Activated CD4-positive, alpha-beta T cell treated with anti-CD3 and anti-CD28 coated beads, Interleukin-2, amount 10 ng/mL, durations not matched to agents 7 days and 5 days (primary cell): Measurements from ENCODE around the gene HDDC2. TPM values are rescaled to one million over a fixed set of nuclear protein-coding genes. Genes with fewer than 3 reads are reported as not detected.

Experiments used
- CTCF ChIA-PET: fragments of 350-600 bp; sonication (Branson Sonifier 250); formaldehyde crosslinking; loops from one replicate; lab custom pipeline; 2021; ENCODE audit warnings: antibody characterized with exemption; lab: Charles Lee
- POLR2A ChIA-PET: fragments of 350-600 bp; sonication (Branson Sonifier 250); formaldehyde crosslinking; loops from one replicate; lab custom pipeline; 2021; ENCODE audit warnings: antibody characterized with exemption; lab: Charles Lee
- DNase-seq: peaks from one replicate; pipeline ENCODE4 v3.0.0-alpha.2; 2020
- H3K27ac Mint-ChIP-seq: one replicate; pipeline ENCODE4 v1.8.0; 2021; ENCODE audit warnings: mild to moderate bottlenecking, moderate library complexity, mixed read lengths
- H3K27me3 Mint-ChIP-seq: one replicate; pipeline ENCODE4 v1.8.0; 2021; ENCODE audit warnings: mixed read lengths
- H3K36me3 Mint-ChIP-seq: one replicate; pipeline ENCODE4 v1.8.0; 2021; ENCODE audit warnings: low read depth, mixed read lengths
- H3K4me1 Mint-ChIP-seq: one replicate; pipeline ENCODE4 v1.8.0; 2021; ENCODE audit warnings: mixed read lengths
- H3K4me3 Mint-ChIP-seq: one replicate; pipeline ENCODE4 v1.8.0; 2021; ENCODE audit warnings: mild to moderate bottlenecking, moderate library complexity, mixed read lengths
- H3K9me3 Mint-ChIP-seq: one replicate; pipeline ENCODE4 v1.8.0; 2021; ENCODE audit warnings: mixed read lengths
- total RNA-seq, 2 experiments: library from RNA; stranded (reverse); gene quantifications; one replicate each; pipeline ENCODE4 v1.2.3, GENCODE V29; 2021

HDDC2 gene
- total RNA-seq, 2 experiments from 2014 or later: 49.1 to 64.4 TPM

- no peak overlapping the region for H3K4me3 Mint-ChIP-seq
- H3K4me1 Mint-ChIP-seq: no peaks in the 10 kb centered on the region
- peaks cover 11% of the 10 kb centered on the region for H3K27me3 Mint-ChIP-seq
- H3K36me3 Mint-ChIP-seq: no peaks in the 10 kb centered on the region
- DNase-seq: no peak
- CTCF ChIA-PET: no interaction called here
- H3K9me3 Mint-ChIP-seq: no peaks in the 10 kb centered on the region
- no peak overlapping the region for H3K27ac Mint-ChIP-seq
- POLR2A ChIA-PET: no interaction called here
Observed at GRCh38 chr6:125316621-125317020, 14.9 kb upstream of the HDDC2 start.

DNA sequence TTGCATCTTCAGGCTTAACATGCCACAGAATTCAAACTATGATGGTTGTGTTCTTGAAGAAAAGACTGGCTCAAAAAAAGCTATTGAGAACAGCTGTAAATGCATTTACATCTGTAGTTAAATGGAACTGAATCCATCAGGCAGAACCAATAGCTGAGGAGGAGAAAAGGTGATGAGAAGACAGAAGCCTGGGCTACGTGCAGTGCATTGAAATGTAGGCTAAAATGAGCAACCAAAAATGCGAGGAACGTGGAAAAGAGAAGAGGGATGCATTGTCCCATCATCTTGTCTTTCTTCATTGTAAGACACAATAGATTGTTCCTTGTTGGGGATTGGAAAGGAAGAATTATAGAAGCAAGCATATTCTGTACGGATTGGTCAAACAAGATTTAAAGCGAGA, 13.8 kb upstream of the HDDC2 start:
- POLR2A ChIA-PET: no interaction called here
- Mint-ChIP-seq H3K4me3 (no peak overlapping the region), H3K36me3 (no peaks in the 10 kb centered on the region), H3K27ac (no peak overlapping the region), H3K9me3 (no peaks in the 10 kb centered on the region), H3K4me1 (no peaks in the 10 kb centered on the region), H3K27me3 (peaks cover 13% of the 10 kb centered on the region)
- CTCF ChIA-PET: interaction anchor here (0.6 kb wide), 1 partner anchor 676 kb away, joined by 4 read pairs; no protein-coding TSS in a partner anchor
- DNase-seq: no peak

- no peaks in the 10 kb centered on the region for H3K9me3 Mint-ChIP-seq
- no peaks in the 10 kb centered on the region for H3K36me3 Mint-ChIP-seq
- no peak overlapping the region for H3K27ac Mint-ChIP-seq
- peak; percentile 41 for DNase-seq
- peaks cover under 1% of the 10 kb centered on the region for H3K4me1 Mint-ChIP-seq
- ChIA-PET POLR2A (no interaction called here), CTCF (interaction anchor here (1.1 kb wide), 2 partner anchors 450 to 455 kb away, joined by 3 read pairs; no protein-coding TSS in a partner anchor)
- no peak overlapping the region for H3K4me3 Mint-ChIP-seq
- peaks cover 13% of the 10 kb centered on the region for H3K27me3 Mint-ChIP-seq
Observed at GRCh38 chr6:125314009-125314581, 12.3 kb upstream of the HDDC2 start.

- no peak for DNase-seq
- Mint-ChIP-seq H3K27me3 (peaks cover 16% of the 10 kb centered on the region), H3K4me3 (no peak overlapping the region), H3K27ac (no peak overlapping the region), H3K36me3 (no peaks in the 10 kb centered on the region), H3K9me3 (no peaks in the 10 kb centered on the region), H3K4me1 (peaks cover 9% of the 10 kb centered on the region)
- ChIA-PET POLR2A (no interaction called here), CTCF (interaction anchor here (0.6 to 1.6 kb wide), 4 partner anchors 452 to 481 kb away, joined by 3 read pairs; no protein-coding TSS in a partner anchor)
Observed at GRCh38 chr6:125312950-125313349, 11.2 kb upstream of the HDDC2 start.

DNA sequence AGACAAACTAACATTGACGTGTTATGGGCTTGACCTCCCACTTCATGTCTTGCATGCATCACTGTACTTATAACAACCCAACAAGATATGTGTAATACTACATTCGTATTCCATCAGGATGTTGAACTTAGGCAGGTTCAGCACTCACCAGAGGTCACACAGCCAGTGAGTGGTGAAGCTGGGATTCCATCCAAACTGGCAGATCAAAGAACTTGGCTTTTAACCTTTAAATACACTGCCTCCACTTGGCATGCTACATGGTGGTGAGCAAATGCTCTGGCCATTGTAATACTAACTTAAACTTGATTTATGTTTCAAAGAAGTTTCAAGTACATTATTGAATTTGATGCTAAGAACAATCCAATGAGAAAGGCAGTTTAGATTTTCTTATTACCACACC, 10.7 kb upstream of the HDDC2 start:
- no peak overlapping the region for H3K4me3 Mint-ChIP-seq
- CTCF ChIA-PET: interaction anchor here (0.7 to 1.6 kb wide), 4 partner anchors 14 to 458 kb away, joined by 3 to 4 read pairs (median 3); no protein-coding TSS in a partner anchor
- peaks cover 14% of the 10 kb centered on the region for H3K27me3 Mint-ChIP-seq
- peaks cover 12% of the 10 kb centered on the region for H3K4me1 Mint-ChIP-seq
- no peaks in the 10 kb centered on the region for H3K9me3 Mint-ChIP-seq
- POLR2A ChIA-PET: no interaction called here
- H3K36me3 Mint-ChIP-seq: no peaks in the 10 kb centered on the region
- no peak for DNase-seq
- no peak overlapping the region for H3K27ac Mint-ChIP-seq

- H3K4me3 Mint-ChIP-seq: no peak overlapping the region
- DNase-seq: peak; percentile 29
- H3K4me1 Mint-ChIP-seq: peaks cover 12% of the 10 kb centered on the region
- H3K27ac Mint-ChIP-seq: no peak overlapping the region
- H3K27me3 Mint-ChIP-seq: peaks cover 22% of the 10 kb centered on the region
- ChIA-PET POLR2A (no interaction called here), CTCF (interaction anchor here (1.0 to 1.8 kb wide), 4 partner anchors 10 to 472 kb away, joined by 3 to 4 read pairs (median 3); partner anchors contain the start of gene HDDC2)
- no peaks in the 10 kb centered on the region for H3K9me3 Mint-ChIP-seq
- H3K36me3 Mint-ChIP-seq: no peaks in the 10 kb centered on the region
Observed at GRCh38 chr6:125310994-125311649, 9.4 kb upstream of the HDDC2 start.

DNA sequence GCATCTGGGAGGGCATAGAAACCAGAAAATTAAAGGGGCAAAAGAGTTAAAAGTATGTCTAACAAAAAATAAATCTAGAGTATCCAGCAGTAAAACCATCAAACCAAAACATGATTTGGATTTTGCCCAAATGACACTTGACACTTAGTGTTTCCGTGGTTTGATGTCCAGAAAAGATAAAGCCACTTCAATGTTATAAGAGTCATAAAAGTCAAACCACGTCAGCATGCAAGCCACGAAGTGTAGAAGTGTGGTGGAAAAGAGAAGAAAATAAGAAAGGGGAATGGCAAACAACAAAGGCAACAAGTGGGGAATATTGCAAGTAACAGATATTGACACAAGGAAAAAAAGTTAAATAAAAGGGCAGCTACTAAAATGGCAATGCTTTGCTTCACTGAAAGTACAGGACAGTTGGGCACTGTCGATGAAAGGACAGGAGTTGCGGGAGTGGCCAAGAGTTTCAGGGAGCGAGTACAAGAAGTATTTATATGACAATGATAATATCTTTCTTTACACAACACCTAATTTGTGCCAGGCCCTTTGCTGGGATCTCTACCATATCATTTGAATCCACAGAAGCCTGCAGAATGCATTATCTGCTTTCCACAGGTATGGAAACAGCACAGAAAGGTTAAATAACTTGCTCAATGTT, 6.3 kb upstream of the HDDC2 start:
- Mint-ChIP-seq H3K27me3 (peaks cover 37% of the 10 kb centered on the region), H3K4me3 (no peak overlapping the region)

DNA sequence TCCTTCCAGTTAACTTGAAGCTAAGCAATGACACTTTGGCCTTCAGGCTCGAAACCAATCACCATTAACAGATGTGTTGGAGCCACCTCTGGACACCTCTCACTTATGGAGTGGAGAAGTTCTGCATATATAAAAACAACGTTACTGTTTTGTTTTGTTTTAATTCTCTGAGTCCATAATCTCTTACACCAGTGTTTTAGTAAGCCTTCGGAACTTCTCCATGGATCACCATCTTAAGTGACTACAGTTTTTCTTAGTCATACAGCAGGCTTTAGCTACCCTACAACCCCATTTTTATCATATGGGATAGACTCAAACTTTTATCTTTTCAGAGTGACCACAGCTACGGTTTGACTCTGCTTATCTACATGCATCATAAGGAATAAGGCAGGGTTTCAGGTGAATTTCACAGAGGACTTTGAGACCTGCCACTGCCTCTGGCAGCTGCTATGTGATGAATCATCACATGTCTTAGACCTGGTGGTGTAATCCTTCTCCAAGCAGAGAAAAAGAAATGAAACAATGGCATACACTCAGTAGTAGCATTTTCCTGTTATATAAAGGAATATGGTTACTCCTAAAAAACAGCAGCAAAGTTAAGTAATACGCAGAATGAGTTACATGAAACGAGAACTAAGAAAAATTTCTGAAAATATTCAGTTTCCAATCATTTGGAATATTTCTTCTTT, 5.5 kb upstream of the HDDC2 start:
- H3K4me3 Mint-ChIP-seq: no peak overlapping the region

More for the DNA sequence above, 6.3 kb upstream of the HDDC2 start:
- Mint-ChIP-seq H3K4me1 (peaks cover 19% of the 10 kb centered on the region), H3K27ac (no peak overlapping the region), H3K9me3 (no peaks in the 10 kb centered on the region), H3K36me3 (no peaks in the 10 kb centered on the region)
- CTCF ChIA-PET: no interaction called here
- POLR2A ChIA-PET: no interaction called here
- DNase-seq: no peak

GRCh38 chr6:125306756-125307149, 5.0 kb upstream of the HDDC2 start:
- POLR2A ChIA-PET: no interaction called here
- CTCF ChIA-PET: interaction anchor here (0.6 to 0.8 kb wide), 2 partner anchors 14 to 550 kb away, joined by 3 read pairs; no protein-coding TSS in a partner anchor
- peaks cover 29% of the 10 kb centered on the region for H3K4me1 Mint-ChIP-seq
- no peak for DNase-seq
- H3K27ac Mint-ChIP-seq: no peak overlapping the region
- H3K9me3 Mint-ChIP-seq: no peaks in the 10 kb centered on the region
- no peak overlapping the region for H3K4me3 Mint-ChIP-seq
- no peaks in the 10 kb centered on the region for H3K36me3 Mint-ChIP-seq
- peaks cover 32% of the 10 kb centered on the region for H3K27me3 Mint-ChIP-seq

More for the DNA sequence above, 5.5 kb upstream of the HDDC2 start:
- Mint-ChIP-seq H3K36me3 (no peaks in the 10 kb centered on the region), H3K27me3 (peaks cover 34% of the 10 kb centered on the region), H3K27ac (no peak overlapping the region), H3K4me1 (peaks cover 27% of the 10 kb centered on the region), H3K9me3 (no peaks in the 10 kb centered on the region)
- ChIA-PET CTCF (interaction anchor here (0.6 to 0.8 kb wide), 2 partner anchors 15 to 550 kb away, joined by 3 read pairs; no protein-coding TSS in a partner anchor), POLR2A (no interaction called here)
- no peak for DNase-seq

GRCh38 chr6:125304970-125305660, 3.3 kb upstream of the HDDC2 start:
- Mint-ChIP-seq H3K9me3 (no peaks in the 10 kb centered on the region), H3K27me3 (peaks cover 30% of the 10 kb centered on the region), H3K4me3 (no peak overlapping the region), H3K4me1 (peaks cover 40% of the 10 kb centered on the region), H3K27ac (no peak overlapping the region), H3K36me3 (peaks cover 9% of the 10 kb centered on the region)
- ChIA-PET CTCF (no interaction called here), POLR2A (no interaction called here)
- DNase-seq: no peak

GRCh38 chr6:125303512-125303854, 1.7 kb upstream of the HDDC2 start:
- peak overlapping the region; percentile 88 for H3K4me3 Mint-ChIP-seq
- H3K27ac Mint-ChIP-seq: peak overlapping the region; percentile 87
- CTCF ChIA-PET: no interaction called here
- no peaks in the 10 kb centered on the region for H3K9me3 Mint-ChIP-seq
- POLR2A ChIA-PET: no interaction called here
- DNase-seq: no peak
- peaks cover 46% of the 10 kb centered on the region for H3K4me1 Mint-ChIP-seq
- H3K36me3 Mint-ChIP-seq: peaks cover 20% of the 10 kb centered on the region
- H3K27me3 Mint-ChIP-seq: peaks cover 27% of the 10 kb centered on the region

- no peaks in the 10 kb centered on the region for H3K9me3 Mint-ChIP-seq
- ChIA-PET CTCF (no interaction called here), POLR2A (no interaction called here)
- H3K4me3 Mint-ChIP-seq: peak overlapping the region; percentile 88
- H3K27me3 Mint-ChIP-seq: peaks cover 27% of the 10 kb centered on the region
- DNase-seq: no peak
- H3K4me1 Mint-ChIP-seq: peaks cover 46% of the 10 kb centered on the region
- peak overlapping the region; percentile 87 for H3K27ac Mint-ChIP-seq
- peaks cover 24% of the 10 kb centered on the region for H3K36me3 Mint-ChIP-seq
Observed at GRCh38 chr6:125302840-125303511, 1.2 kb upstream of the HDDC2 start.
